Activated naive CD8-positive, alpha-beta T cell treated with anti-CD3 and anti-CD28 coated beads, Interleukin-2, amount 50 U/mL, for 24 hours (primary cell): ENCODE measurements around the gene PDE6B.

ENCODE experiments used
- ATAC-seq: fragments of 150-1000 bp; cut with Tn5 transposase; one replicate; pipeline ENCODE4 v1.10.0; 2021
- DNase-seq: peaks from one replicate; pipeline ENCODE4 v3.0.0; 2021
- H3K27ac Mint-ChIP-seq: one replicate; pipeline ENCODE4 v1.8.0; 2021; ENCODE audit warnings: mild to moderate bottlenecking, mixed read lengths
- H3K27me3 Mint-ChIP-seq: one replicate; pipeline ENCODE4 v1.8.0; 2021; ENCODE audit warnings: mixed read lengths
- H3K36me3 Mint-ChIP-seq: one replicate; pipeline ENCODE4 v1.8.0; 2021; ENCODE audit warnings: low read depth, mixed read lengths
- H3K4me1 Mint-ChIP-seq: one replicate; pipeline ENCODE4 v1.8.0; 2021; ENCODE audit warnings: mixed read lengths
- H3K4me3 Mint-ChIP-seq: one replicate; pipeline ENCODE4 v1.8.0; 2021; ENCODE audit warnings: mild to moderate bottlenecking, moderate library complexity, mixed read lengths
- H3K9me3 Mint-ChIP-seq: one replicate; pipeline ENCODE4 v1.8.0; 2021; ENCODE audit warnings: mixed read lengths

The PDE6B gene

DNA sequence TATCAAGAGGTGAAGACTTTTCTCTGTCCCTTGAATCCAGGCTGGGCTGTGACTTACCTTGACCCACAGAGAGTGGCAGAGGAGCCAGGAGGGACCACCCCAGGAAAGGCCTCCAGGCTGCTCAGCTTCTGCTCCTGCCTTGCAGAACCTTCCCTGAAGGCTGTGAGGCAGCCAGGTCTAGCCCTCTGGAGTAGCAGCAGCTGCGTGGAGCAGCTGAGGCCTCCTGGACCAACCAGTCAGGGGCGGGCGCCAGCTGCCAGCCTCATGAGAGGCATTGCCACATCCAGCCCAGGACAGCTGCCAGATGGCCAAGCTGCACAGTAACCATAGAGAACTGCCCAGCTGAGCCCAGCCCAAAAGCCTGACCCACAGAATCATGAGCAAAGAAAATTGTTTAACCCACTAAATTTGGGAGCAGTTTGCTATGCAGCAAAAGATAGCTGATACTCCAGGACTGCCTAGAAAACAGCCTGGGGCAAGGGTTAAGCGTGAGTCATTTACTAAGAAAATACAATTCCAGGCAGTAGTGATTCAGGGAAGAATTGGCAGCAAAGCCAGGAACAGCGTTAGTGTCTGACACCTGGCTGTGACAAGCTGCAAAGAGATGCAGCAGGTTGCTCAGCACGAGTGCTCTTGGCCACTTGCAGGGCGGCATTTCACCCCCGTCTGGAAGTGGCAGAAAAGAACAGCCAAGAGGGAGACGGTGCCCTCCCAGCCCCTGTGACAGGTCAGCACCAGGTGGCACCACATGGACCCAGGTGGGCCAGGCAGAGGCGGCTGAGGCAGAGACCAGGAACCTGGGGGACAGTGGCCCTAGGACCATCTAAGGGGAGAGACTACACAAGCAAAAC, 14.7 kb upstream of the PDE6B start:
- Mint-ChIP-seq H3K4me3 (no peak overlapping the region), H3K9me3 (peaks cover 5% of the 10 kb centered on the region), H3K36me3 (no peaks in the 10 kb centered on the region), H3K27me3 (peaks cover 23% of the 10 kb centered on the region), H3K4me1 (no peaks in the 10 kb centered on the region), H3K27ac (no peak overlapping the region)
- DNase-seq (no peak), ATAC-seq (no peak)

DNA sequence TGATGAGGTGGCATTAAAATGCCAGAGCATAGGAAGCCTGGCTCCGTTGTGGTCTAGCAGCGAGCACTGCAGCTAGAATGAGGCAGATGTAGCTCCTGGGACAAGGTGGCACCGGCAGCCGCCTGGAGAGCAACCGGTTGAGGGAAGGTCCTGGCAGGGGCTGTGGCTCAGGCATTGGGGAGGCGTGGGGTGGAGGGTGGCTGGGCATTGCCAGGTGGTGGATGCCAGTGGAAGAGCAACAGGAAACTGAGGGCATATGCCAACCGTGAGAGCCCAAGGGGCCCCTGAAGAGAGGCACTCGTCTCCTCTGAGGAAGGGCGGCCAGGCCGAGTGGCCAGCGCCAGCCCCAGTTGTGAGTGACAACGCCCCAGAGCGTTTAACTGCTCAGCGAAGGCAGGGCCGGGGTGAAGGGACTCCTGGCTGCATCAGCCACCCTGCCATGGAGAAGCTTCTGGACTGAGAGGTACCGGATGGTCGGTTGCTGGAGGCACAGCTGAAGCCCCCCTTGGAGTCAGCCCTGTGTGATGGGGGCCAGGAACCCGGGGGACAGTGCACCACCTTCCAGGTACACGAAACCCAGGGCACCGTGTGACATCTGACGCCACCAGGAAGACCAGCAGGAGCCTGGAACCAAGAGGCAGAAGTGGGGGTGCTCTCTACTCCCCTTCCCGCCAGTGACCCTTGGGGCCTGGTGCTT, 13.2 kb upstream of the PDE6B start:
- peaks cover 21% of the 10 kb centered on the region for H3K27me3 Mint-ChIP-seq
- no peaks in the 10 kb centered on the region for H3K4me1 Mint-ChIP-seq
- peaks cover 5% of the 10 kb centered on the region for H3K9me3 Mint-ChIP-seq
- no peak overlapping the region for H3K4me3 Mint-ChIP-seq
- DNase-seq (no peak), ATAC-seq (no peak)
- H3K27ac Mint-ChIP-seq: no peak overlapping the region
- no peaks in the 10 kb centered on the region for H3K36me3 Mint-ChIP-seq

DNA sequence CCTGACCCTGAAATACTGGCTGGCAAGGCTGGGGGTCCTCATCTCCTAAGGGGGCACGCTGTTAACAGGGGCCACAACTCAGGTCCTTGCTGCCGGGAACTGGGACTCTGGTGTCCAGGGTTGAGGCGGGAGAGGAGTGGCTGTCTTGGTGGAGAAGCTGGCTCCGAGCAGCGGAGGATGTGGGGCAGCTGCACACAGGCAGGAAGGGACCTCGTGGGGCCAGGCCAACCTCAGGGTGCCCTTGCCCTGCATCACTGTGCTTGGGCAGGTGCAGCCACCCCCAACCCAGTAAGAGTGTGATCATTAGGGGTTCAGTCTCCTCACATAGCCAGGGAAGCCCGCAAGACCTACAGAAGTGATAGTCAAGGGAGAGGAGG, 12.6 kb upstream of the PDE6B start:
- no peaks in the 10 kb centered on the region for H3K4me1 Mint-ChIP-seq
- H3K9me3 Mint-ChIP-seq: peaks cover 5% of the 10 kb centered on the region
- H3K27ac Mint-ChIP-seq: no peak overlapping the region
- ATAC-seq: no peak
- peaks cover 18% of the 10 kb centered on the region for H3K27me3 Mint-ChIP-seq
- H3K4me3 Mint-ChIP-seq: no peak overlapping the region
- no peak for DNase-seq
- no peaks in the 10 kb centered on the region for H3K36me3 Mint-ChIP-seq

DNA sequence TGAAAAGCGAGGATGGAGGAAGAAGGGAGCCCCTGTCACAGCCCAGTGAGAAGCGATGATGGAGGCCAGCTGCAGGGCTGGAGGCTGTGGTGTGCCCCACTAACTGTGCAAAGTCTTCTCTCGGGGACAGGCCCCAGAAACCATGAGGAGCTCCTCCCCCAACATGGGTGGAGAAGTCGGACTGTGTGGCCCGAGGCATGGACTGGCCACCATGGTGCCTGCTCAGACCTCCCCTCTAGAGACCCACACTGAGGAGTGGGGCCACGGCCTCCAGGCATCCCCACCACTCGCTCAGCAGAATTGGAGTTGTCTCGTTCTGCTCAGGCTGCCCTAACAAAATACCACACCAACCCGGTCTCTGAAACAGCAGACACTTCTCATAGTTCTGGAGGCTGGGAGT, 12.2 kb upstream of the PDE6B start:
- no peak overlapping the region for H3K4me3 Mint-ChIP-seq
- H3K27me3 Mint-ChIP-seq: peaks cover 20% of the 10 kb centered on the region
- H3K36me3 Mint-ChIP-seq: no peaks in the 10 kb centered on the region
- no peak overlapping the region for H3K27ac Mint-ChIP-seq
- ATAC-seq (no peak), DNase-seq (no peak)
- H3K9me3 Mint-ChIP-seq: peaks cover 5% of the 10 kb centered on the region
- no peaks in the 10 kb centered on the region for H3K4me1 Mint-ChIP-seq

DNA sequence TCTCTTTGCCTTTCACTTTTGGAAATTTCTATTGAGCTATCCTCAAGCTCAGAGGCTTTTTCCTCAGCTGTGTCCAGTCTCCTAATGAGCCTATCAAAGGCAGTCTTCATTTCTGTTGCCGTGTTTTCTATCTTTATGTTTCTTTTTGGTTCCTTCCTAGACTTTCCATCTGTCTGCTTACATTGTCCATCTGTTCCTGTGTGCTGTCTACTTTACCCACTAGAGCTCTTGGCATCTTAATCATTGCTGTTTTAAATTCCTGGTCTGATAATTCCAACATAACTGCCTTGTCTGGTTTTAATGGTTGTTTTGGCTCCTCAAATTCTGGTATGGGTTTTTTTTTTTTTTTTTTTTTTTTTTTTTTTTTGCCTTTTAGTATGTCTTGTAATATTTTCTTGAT, 9.3 kb upstream of the PDE6B start:
- Mint-ChIP-seq H3K27me3 (peaks cover 10% of the 10 kb centered on the region), H3K9me3 (no peaks in the 10 kb centered on the region), H3K4me1 (no peaks in the 10 kb centered on the region), H3K4me3 (no peak overlapping the region), H3K27ac (no peak overlapping the region), H3K36me3 (no peaks in the 10 kb centered on the region)
- DNase-seq (no peak), ATAC-seq (no peak)

DNA sequence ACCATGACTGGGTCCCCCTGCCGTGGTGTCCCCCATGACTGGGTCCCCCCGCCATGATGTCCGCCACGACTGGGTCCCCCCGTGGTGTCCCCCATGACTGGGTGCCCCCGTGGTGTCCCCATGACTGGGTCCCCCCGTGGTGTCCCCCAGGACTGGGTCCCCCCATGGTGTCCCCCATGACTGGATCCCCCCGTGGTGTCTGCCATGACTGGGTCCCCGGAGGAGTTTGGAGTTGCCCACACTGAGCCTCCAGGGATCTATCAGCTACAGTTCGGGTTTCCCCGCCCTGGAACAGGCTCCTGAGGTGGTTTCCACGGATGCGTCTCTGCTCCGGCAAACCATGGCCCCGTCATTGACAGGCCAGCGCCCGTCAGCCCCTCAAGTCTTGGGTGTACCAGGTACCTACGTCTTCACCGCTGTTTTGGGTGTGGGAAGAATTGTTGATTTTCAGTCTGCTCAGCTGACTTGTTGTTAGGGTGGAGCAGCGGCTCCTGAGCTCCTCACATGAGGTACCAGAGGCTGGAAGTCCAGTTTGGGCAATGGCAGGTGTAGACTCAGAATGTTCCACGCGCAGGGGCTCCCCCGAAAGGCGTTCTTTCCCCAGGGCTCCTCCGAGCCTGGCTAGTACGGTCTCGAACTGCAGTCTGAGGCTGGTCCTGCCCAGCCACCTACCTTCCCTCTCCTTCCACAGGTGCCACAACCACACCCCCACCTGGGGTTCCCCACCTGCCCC, 8.3 kb upstream of the PDE6B start:
- no peak for ATAC-seq
- no peak overlapping the region for H3K27ac Mint-ChIP-seq
- peaks cover 10% of the 10 kb centered on the region for H3K27me3 Mint-ChIP-seq
- H3K36me3 Mint-ChIP-seq: no peaks in the 10 kb centered on the region
- H3K9me3 Mint-ChIP-seq: no peaks in the 10 kb centered on the region
- H3K4me1 Mint-ChIP-seq: no peaks in the 10 kb centered on the region
- no peak for DNase-seq
- no peak overlapping the region for H3K4me3 Mint-ChIP-seq

DNA sequence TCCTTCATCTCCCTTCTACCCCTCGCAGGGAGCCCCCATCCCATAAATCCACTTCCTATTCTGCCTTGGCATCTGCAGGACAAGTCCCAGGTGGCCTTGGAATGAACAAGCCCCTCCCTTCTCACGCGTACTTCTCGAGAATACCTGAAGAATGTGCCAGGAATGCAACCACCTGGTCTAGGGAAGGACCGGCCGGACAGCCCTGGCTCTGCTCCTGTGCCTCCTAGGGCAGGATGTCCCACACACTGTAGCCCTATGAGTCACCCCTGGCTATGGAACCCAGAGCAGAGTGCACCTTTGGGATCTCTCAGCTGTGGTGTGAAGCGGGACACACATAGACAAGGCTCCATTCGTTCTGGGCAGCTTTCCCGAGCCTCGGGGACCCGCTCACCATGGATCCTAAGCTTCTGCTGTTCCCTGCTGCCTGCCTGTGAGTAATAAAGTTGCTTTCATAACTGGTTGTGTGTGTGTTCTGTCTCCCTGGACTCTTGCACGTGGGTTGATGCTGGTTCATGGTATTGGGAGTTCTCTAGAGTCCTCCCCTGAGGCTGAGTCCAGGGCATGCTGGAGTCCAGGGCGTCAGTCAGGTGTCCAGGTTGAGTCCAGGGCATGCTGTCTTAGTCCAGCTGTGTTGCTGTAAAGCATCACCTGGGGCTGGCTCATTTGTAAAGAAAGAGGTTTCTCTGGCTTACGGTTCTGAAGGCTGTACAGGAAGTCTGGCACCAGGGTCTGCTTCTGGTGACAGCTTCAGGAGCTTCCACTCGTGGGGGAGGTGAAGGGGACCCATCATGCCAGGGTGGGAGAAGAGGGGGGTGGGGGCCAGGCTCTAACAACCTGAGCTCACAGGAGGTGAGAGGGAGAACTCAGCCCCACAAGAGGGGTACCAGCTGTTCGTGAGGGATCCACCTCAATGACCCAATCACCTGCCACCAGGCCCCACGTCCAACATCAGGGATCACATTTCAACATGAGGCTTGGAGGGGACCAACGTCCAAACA, 7.4 kb upstream of the PDE6B start:
- Mint-ChIP-seq H3K27me3 (peaks cover 10% of the 10 kb centered on the region), H3K36me3 (no peaks in the 10 kb centered on the region), H3K4me3 (no peak overlapping the region), H3K27ac (no peak overlapping the region), H3K4me1 (no peaks in the 10 kb centered on the region), H3K9me3 (no peaks in the 10 kb centered on the region)
- DNase-seq (no peak), ATAC-seq (no peak)

DNA sequence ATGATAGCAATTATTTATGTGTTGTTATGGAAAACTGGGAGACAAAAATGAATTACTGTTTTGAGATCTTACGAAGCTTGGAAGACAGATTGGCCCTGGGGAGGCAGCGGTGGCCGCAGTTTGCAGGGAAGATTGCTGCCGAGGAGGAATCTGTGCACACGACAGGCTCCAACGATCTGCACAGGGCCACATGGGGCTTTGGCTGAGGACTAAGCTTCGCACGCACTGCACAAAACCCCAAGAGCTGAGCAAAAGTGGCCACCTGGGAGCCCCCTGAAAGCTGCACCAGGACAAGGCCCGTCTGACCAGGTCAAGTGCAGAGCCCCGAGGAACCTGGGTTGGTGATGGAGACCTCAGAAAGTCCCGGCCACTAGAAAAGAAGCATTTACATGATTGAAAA, 5.2 kb upstream of the PDE6B start:
- Mint-ChIP-seq H3K4me3 (no peak overlapping the region), H3K9me3 (no peaks in the 10 kb centered on the region), H3K4me1 (no peaks in the 10 kb centered on the region), H3K27ac (no peak overlapping the region), H3K36me3 (no peaks in the 10 kb centered on the region), H3K27me3 (peaks cover 7% of the 10 kb centered on the region)
- ATAC-seq: no peak
- no peak for DNase-seq

DNA sequence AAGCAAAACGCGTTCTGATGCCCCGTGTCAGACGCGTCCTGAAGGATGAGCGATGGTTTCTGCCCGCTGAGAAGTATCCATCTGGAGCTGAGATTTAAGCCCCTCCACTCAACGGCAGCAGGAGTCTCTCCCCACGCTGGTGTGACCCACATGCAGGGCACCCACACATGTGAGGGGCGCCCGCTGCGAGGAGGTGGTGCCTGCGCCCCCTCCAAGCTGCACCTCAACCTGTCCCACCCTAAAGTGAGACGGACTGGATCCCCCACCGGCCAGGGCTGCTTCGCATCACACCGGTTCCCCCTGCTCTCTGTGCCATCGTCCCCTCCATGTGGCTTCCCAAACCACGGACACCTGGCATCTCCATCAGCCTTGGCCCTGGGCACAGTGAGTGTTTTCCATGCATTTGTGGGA, 4.5 kb upstream of the PDE6B start:
- H3K4me3 Mint-ChIP-seq: no peak overlapping the region
- no peaks in the 10 kb centered on the region for H3K9me3 Mint-ChIP-seq
- H3K27me3 Mint-ChIP-seq: peaks cover 7% of the 10 kb centered on the region
- DNase-seq (no peak), ATAC-seq (no peak)
- H3K27ac Mint-ChIP-seq: no peak overlapping the region
- H3K36me3 Mint-ChIP-seq: no peaks in the 10 kb centered on the region
- H3K4me1 Mint-ChIP-seq: no peaks in the 10 kb centered on the region

DNA sequence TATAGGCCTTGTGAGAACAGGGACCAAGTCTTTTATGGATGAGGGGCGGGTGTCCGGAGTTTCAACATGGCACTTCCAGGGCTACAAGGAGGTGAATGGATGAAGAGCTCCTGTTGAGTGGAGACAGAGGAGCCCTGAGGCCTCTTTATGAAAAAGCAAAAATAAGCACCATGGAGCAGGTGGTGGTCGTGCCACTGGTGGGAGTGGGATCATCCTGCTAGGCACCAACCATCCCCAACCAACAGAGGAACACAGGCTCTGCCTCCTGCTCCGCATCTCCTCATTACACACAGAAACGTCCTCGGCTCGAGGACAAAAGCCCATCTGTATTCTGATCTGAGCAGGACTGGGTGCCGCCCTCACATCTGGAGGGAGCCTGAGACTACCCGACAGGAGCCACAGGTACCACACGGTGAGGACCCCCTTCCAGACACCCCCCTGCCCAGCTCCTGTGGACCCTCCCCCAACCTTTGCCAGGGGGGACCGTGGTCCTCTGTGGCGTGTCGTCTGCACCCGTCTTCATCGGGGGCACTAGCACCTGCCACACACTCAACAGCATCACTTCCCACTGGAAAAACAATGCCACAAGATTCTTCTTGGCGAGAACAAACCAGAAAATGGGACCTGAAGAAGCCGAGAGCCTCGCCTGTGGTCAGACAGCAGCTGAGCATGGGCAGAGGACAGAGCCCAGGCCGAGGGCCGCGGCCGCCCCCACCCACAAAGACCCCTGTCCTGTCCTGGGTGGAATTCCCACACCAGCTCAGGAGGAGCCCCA, 3.9 kb upstream of the PDE6B start:
- no peak overlapping the region for H3K27ac Mint-ChIP-seq
- H3K9me3 Mint-ChIP-seq: no peaks in the 10 kb centered on the region
- peaks cover 7% of the 10 kb centered on the region for H3K27me3 Mint-ChIP-seq
- no peak for ATAC-seq
- no peaks in the 10 kb centered on the region for H3K4me1 Mint-ChIP-seq
- no peak overlapping the region for H3K4me3 Mint-ChIP-seq
- DNase-seq: no peak
- H3K36me3 Mint-ChIP-seq: no peaks in the 10 kb centered on the region

DNA sequence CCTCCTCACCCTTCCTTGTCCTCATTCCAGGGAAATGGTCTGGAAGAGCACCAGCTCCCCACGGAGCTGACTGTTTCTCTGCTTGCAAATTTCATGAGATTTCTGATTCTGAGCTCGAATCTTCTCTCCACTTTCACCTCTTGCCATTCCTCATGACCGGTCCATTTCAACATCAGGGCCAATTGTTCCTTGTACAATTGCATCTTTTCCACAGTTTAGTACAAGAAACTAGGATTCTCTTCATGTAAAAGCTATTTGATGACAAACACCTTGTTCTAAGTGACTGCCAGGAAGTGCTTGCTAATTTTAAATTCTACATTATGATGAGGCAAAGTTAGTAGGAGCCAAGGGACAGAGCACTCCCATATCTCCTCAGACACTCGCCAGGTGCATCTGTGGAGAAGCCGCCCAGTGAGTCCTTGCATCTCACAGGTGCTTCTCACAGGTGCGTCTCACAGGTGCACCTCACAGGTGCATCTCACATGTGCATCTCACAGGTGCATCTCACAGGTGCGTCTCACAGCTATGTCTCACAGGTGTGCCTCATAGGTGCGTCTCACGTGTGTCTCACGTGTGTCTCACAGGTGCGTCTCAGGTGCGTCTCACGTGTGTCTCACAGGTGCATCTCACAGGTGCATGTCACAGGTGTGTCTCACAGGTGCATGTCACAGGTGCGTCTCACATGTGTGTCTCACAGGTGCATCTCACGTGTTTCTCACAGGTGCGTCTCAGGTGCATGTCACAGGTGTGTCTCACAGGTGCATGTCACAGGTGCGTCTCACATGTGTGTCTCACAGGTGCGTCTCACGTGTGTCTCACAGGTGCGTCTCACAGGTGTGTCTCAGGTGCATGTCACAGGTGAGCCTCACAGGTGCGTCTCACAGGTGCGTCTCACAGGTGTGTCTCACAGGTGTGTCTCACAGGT, 3.0 kb upstream of the PDE6B start:
- Mint-ChIP-seq H3K27me3 (peaks cover 9% of the 10 kb centered on the region), H3K4me3 (no peak overlapping the region), H3K4me1 (no peaks in the 10 kb centered on the region), H3K9me3 (no peaks in the 10 kb centered on the region), H3K27ac (no peak overlapping the region), H3K36me3 (no peaks in the 10 kb centered on the region)
- DNase-seq (no peak), ATAC-seq (no peak)

DNA sequence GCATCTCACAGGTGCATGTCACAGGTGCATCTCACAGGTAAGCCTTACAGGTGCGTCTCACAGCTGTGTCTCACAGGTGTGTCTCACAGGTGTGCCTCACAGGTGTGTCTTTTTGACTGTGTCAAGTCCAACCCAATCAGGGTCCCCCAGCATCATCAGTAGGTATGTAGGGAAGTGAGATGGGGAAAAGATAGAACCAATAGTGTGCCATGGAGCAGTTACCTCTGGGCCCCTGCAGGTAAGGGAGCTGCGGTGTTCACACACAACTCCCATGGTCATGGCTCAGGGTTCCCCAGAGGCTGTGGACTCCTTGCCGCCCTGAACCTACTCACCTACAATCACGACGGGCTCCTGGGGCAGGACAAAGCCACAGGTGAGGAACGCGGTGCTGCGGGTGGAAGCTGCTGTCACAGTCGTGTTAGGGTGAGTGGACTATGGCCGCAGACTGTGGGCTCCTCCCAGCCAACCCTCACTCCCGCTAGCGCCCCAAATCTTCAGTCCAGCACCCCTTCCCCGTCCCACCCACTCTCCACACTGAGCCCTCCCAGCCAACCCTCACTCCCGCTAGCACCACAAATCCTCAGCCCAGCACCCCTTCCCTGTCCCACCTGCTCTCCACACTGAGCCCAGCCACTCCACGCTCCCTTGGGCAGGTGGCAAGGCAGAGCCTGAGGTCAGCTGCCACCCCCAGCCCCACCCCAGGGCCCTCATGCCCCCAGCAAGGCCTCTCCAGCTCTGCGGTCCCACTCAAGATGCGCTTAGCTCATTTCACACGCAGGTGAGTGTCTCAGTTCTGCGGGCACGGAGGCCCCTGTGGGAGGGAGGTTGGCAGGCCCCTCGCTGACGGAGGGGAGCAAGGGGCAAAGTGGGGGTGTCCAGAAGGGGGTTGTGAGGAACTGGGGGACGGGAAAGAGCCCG, 2.1 kb upstream of the PDE6B start:
- ATAC-seq (no peak), DNase-seq (no peak)
- Mint-ChIP-seq H3K4me1 (no peaks in the 10 kb centered on the region), H3K27ac (no peak overlapping the region), H3K4me3 (no peak overlapping the region), H3K9me3 (no peaks in the 10 kb centered on the region), H3K27me3 (peaks cover 7% of the 10 kb centered on the region), H3K36me3 (no peaks in the 10 kb centered on the region)
